H1 (cell line): ENCODE results near the gene EPB41L4A.

ENCODE experiments used
- BCL11A ChIP-seq, 2 experiments: IDR thresholded peaks; one replicate each; pipeline ENCODE4 v1.6.1; 2011; ENCODE audit warnings: low read depth in 2 of 2, low read length in 2 of 2, mild to moderate bottlenecking in 2 of 2
- CBX5 ChIP-seq: fragments of 300-800, 300-1000 bp; sonication (generic); IDR thresholded peaks from 2 replicates; pipeline ENCODE4 v1.7.1; 2016; ENCODE audit warnings: antibody characterized with exemption, low read length, low read depth
- CBX8 ChIP-seq: fragments of 300-800, 300-1000 bp; sonication (generic); IDR thresholded peaks from 2 replicates; pipeline ENCODE4 v1.7.1; 2016; ENCODE audit warnings: low read depth, low read length, borderline replicate concordance
- EGR1 ChIP-seq: IDR thresholded peaks from 2 replicates; pipeline ENCODE4 v1.6.1; 2011; ENCODE audit warnings: low read depth, low read length, borderline replicate concordance
- EP300 ChIP-seq, 2 experiments: IDR thresholded peaks; 1 replicate in 1 of 2; 2 replicates in 1 of 2; pipeline ENCODE4 v1.6.1; 2011 to 2012; ENCODE audit warnings: low read depth in 2 of 2, low read length in 2 of 2, mild to moderate bottlenecking in 2 of 2, borderline replicate concordance in 1 of 2, inconsistent platforms in 1 of 2, moderate library complexity in 1 of 2
- EZH2 ChIP-seq: fragments of 200-600 bp; sonication (generic); IDR thresholded peaks from 2 replicates; pipeline ENCODE4 v1.7.1; 2012; ENCODE audit warnings: low read depth, mild to moderate bottlenecking, moderate library complexity, low read length, inconsistent platforms; ENCODE audit not compliant: severe bottlenecking
- GABPA ChIP-seq: IDR thresholded peaks from 2 replicates; pipeline ENCODE4 v1.6.1; 2011; ENCODE audit warnings: mild to moderate bottlenecking, low read length, moderate library complexity, borderline replicate concordance; ENCODE audit not compliant: insufficient read depth
- JUND ChIP-seq: IDR thresholded peaks from 2 replicates; pipeline ENCODE4 v1.6.1; 2011; ENCODE audit warnings: mild to moderate bottlenecking, improper control_type of control experiment, low read length
- POLR2A ChIP-seq, 2 experiments: IDR thresholded peaks; 1 replicate in 1 of 2; 2 replicates in 1 of 2; pipeline ENCODE4 v1.6.1; 2011; ENCODE audit warnings: low read depth in 2 of 2, low read length in 2 of 2, mild to moderate bottlenecking in 2 of 2; ENCODE audit errors: control extremely low read depth in 1 of 2
- TAF1 ChIP-seq: IDR thresholded peaks from 2 replicates; pipeline ENCODE4 v1.6.1; 2011; ENCODE audit warnings: mild to moderate bottlenecking, low read depth, low read length
- YY1 ChIP-seq: IDR thresholded peaks from 2 replicates; pipeline ENCODE4 v1.6.1; 2011; ENCODE audit warnings: low read depth, mild to moderate bottlenecking, low read length
- TF ChIP-seq, protein P1 (sequence below), 3 experiments: IDR thresholded peaks; 1 replicate in 2 of 3; 2 replicates in 1 of 3; pipeline versions ENCODE4 v1.5.1 to v1.6.1; 2011; ENCODE audit warnings: low read length in 3 of 3, mild to moderate bottlenecking in 3 of 3, inconsistent platforms in 2 of 3, low read depth in 1 of 3, moderate library complexity in 1 of 3; ENCODE audit not compliant: insufficient read depth in 1 of 3; ENCODE audit errors: control extremely low read depth in 1 of 3

DNA sequence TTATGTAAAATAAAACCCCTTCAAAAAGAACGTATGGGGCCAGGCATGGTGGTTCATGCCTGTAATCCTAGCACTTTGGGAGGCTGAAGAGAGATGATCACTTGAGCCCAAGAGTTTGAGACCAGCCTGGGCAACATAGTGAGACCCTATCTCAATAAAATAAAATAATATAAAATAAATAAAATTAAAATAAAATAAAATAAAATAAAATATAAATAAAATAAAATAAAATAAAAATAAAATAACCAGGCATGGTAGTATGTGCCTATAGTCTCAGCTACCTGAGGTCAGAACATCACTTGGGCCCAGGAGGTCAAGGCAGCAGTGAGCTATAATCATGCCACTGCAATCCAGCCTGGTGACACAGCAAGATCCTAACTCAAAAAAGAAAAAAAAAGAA, 185.1 kb downstream of the EPB41L4A start:
- TF ChIP-seq JUND (no peak), POLR2A (IDR thresholded peaks at IDR 0.05; ENCODE audit: control extremely low read depth in 1 of 2, low read depth in 2 of 2, low read length in 2 of 2) (no peak), EP300 (IDR thresholded peaks at IDR 0.05; ENCODE audit: borderline replicate concordance in 1 of 2, low read depth in 2 of 2, low read length in 2 of 2) (no peak), EZH2 (no peak), CBX5 (no peak), CBX8 (no peak), EGR1 (no peak), YY1 (no peak), TAF1 (no peak), GABPA (no peak), BCL11A (IDR thresholded peaks at IDR 0.05; ENCODE audit: low read depth in 2 of 2, low read length in 2 of 2) (no peak)
- TF ChIP-seq, protein P1, sequence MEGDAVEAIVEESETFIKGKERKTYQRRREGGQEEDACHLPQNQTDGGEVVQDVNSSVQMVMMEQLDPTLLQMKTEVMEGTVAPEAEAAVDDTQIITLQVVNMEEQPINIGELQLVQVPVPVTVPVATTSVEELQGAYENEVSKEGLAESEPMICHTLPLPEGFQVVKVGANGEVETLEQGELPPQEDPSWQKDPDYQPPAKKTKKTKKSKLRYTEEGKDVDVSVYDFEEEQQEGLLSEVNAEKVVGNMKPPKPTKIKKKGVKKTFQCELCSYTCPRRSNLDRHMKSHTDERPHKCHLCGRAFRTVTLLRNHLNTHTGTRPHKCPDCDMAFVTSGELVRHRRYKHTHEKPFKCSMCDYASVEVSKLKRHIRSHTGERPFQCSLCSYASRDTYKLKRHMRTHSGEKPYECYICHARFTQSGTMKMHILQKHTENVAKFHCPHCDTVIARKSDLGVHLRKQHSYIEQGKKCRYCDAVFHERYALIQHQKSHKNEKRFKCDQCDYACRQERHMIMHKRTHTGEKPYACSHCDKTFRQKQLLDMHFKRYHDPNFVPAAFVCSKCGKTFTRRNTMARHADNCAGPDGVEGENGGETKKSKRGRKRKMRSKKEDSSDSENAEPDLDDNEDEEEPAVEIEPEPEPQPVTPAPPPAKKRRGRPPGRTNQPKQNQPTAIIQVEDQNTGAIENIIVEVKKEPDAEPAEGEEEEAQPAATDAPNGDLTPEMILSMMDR (IDR thresholded peaks at IDR 0.05; ENCODE audit: control extremely low read depth in 1 of 3, insufficient read depth in 1 of 3, low read depth in 1 of 3, low read length in 3 of 3): no peak
